ENCODE data around the gene ANGPTL2.

ANGPTL2 gene

DNA sequence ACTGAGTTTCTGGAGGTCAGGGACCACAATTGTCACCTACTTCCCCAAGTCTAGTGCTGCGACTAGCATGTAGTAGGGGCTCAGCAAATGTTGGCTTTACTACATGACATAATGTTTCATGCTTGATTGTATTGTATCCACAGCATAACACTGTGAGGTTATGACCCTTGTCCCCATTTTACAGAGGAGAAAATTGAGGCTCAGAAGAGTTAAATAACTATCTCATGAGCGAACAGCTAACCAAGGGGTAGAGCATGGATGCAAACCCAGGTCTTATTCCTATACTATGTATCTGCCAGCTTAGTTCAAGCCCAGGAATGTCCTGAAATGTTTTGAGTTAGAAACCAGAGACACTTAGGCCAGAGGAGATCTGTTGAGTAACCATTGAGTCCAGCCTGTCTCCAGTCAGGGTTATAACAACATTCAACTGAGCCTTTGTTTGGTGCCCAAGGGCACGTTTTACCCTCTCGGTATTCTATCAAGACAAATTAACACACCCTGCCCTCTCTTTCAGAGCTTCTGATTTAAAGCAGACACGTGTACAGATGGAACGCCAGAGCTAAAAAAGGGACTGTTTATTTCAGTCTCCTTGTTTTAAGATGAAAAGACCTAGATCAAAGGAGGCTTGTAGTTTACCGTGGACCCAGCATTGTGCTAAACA, 16.5 kb downstream of the ANGPTL2 start:
- H3K27ac ChIP-seq = peak overlapping the region in 2 of 21 experiments; percentile 15 to 56
- no peak overlapping the region for H3K4me3 ChIP-seq

DNA sequence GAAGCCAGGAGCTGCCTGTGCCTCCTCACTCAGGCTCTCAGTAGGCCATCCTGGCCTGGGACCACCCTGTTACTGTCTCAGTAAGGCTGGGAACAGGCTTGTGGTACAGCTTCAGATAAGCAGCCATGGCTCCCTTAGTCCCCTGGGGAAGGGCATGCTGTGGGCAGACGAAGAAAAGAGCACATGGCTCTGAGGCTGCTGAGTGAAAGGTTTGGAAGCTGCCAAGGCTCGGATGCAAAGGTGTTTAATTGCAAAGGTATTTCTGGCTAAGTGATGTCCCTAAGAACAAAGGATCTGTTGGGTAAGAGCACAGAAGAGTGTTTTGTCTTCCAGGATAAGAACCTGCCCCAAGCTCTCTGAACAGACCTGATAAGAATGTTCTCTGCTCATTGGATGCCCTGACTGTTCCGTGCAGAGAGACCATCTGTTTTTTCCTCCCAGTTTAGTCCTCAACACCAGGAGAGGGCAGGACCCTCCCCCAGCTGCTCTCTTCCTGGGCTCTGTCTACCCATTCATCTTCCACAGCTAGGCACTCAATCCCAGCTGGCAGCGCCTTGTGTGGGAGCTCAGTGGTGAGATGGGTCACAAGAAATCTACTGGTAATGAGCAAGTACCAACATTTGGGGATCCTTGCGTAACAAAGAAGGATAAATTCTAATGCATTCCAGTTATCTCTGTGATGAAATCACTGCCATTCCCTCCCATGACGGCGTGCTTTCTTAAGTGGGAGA, 17.7 kb downstream of the ANGPTL2 start:
- peak overlapping the region in 9 of 21 experiments; percentile 2 to 68 (median 62) for H3K27ac ChIP-seq

DNA sequence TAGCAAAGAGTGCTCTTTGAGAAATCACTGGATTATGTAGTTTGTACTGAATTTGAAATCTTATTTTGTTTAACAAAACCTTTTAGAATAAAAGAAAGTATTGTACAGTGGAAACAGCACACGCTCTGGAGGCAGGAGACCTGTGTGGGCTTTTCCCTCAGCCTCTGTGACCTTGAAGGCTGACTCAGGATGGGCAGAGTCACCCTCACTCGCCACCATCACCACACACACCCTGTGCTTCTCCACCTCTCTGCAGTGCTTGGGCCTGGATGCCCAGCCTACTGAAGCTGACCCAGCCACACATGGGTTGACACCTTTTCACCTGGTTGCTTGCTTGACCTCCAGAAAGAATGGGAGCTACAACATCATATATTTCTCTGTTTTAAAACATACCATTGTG, 19.6 kb downstream of the ANGPTL2 start:
- peak overlapping the region in 1 of 21 experiments; percentile 17 for H3K27ac ChIP-seq

More for the DNA sequence above, 17.7 kb downstream of the ANGPTL2 start:
- no peak overlapping the region for H3K4me3 ChIP-seq

DNA sequence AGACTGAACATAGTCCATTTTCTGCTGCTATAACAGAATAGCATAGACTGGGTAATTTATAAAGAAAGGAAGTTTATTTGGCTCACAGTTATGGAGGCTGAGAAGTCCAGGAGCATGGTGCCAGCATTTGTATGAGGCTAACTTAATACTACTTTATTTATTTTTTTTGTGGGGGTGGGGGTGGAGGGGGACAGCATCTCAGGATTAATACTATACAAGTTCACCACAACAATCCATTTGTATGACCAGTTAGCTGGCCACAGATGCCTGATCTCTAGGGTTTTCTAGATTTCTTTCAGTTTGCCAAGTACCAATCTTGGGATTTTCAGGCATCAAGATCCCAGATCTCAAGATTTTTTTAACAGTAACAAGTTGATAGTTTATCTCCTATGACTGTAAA, 20.3 kb downstream of the ANGPTL2 start:
- Histone ChIP-seq H3K4me3 (no peak overlapping the region), H3K27ac (peak overlapping the region in 2 of 21 experiments; percentile 2 to 17)

More for the DNA sequence above, 19.6 kb downstream of the ANGPTL2 start:
- H3K4me3 ChIP-seq = no peak overlapping the region

DNA sequence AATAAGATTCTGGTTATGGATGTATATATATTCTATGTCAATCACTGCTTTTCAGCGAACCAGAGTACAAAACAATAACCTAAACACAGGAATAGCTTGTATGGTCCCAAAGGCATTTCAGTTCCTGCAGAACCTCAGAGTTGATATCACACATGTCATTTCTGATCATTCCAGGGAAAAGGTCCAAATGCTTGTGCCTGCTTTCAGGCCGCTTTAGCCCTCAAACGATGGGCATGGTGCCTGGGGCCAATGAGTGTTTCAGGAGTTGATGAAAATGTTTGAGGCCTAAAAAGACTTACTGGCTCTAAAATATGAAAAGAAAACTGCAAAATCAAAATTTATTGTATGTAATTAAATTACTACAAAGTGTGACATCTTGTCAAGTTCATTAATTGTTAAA, 22.8 kb downstream of the ANGPTL2 start:
- Histone ChIP-seq H3K27ac (peak overlapping the region in 2 of 21 experiments; percentile 78 to 81), H3K4me3 (no peak overlapping the region)

DNA sequence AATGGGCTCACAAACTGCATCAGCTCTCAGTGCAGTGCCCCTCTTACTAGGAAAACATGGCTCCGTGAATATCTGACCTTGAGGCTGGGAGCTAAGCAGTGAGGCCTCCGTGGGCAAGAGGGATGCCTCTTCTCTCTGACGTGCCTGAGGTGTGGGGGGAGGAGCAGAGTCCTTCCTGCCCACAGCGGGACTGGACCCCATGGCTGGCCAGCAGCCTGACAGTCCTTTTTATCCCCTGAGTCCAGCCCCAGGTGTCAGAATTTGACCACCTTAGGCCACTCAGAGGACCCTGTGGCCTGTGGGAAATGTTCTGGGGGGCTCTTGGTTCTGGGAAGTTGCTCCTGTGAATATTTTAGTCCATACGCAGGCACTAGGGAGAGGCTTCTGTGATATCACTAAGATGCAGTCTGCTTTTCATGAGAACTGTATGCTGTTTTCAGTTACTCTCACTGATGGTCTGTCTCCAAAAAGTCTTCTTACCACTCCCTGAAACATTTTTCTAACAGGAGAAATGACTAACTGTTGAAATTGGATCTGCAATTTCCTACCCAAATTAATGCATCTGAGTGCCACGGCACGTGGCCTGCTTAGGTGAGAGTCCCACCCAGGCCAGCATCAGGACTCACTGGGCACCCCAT, 23.4 kb downstream of the ANGPTL2 start:
- H3K27ac ChIP-seq = peak overlapping the region in 7 of 21 experiments; percentile 5 to 81 (median 40)
- no peak overlapping the region for H3K4me3 ChIP-seq

DNA sequence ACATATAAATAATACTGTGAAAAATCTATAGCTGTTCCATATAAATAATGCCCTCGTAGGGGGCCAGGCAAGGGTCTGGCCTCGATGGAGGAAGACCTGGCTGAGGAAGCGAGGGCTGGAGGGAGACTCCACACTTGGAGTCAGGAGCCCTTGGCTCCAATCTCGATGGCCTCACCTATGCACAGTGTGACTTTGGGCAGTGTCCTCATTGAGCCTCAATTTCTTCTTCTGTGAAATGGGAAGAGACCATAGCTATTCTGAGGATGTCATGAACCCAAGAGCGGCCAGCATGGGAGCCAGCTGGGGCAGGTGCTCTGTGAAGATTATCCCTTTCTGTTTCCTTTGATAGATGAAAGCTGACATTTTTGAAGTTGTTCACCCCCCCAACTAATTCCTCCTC, 24.8 kb downstream of the ANGPTL2 start:
- no peak overlapping the region for H3K4me3 ChIP-seq
- H3K27ac ChIP-seq = no peak overlapping the region

DNA sequence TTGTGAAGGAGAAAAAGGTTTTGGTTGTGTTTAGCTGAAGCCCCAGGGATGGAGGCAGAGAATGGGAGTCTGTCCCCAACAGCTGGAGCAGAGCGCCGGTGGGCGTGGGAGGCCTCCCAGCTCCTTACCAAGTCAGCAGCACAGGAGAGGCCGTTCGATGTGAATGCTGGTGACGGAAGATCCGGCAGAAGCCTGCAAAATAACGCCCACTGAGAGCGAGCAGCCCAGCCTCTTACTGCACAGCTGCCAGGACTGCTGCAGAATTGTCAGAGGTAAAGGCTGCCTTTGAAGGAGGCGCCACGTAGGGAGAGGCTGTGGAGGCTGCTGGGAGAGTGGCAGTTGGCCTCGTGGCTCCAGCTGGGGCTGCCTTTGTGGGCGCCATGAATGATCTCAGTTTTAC, 26.2 kb downstream of the ANGPTL2 start:
- H3K4me3 ChIP-seq = no peak overlapping the region
- H3K27ac ChIP-seq = peak overlapping the region in 3 of 21 experiments; percentile 13 to 62 (median 53)

DNA sequence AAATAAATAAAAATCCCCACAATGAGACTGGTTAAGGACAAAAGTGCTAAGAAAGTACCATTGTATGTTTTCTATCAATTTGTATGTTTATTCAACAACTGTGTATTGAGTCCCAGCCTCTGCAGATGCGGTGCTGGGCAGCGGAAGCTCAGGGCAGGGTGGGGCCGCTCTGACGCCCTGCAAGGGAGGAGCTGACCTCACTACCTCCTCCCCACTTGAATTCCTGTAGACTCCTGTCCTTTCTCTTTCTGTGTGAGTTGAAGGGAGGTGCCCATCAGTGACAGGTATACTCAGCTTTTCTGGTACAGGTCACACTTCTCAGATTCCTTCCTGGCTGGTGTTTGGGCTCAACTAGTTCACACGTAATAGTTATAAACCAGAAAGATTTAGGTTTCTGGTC, 27.0 kb downstream of the ANGPTL2 start:
- peak overlapping the region in 2 of 21 experiments; percentile 13 to 62 for H3K27ac ChIP-seq
- no peak overlapping the region for H3K4me3 ChIP-seq

DNA sequence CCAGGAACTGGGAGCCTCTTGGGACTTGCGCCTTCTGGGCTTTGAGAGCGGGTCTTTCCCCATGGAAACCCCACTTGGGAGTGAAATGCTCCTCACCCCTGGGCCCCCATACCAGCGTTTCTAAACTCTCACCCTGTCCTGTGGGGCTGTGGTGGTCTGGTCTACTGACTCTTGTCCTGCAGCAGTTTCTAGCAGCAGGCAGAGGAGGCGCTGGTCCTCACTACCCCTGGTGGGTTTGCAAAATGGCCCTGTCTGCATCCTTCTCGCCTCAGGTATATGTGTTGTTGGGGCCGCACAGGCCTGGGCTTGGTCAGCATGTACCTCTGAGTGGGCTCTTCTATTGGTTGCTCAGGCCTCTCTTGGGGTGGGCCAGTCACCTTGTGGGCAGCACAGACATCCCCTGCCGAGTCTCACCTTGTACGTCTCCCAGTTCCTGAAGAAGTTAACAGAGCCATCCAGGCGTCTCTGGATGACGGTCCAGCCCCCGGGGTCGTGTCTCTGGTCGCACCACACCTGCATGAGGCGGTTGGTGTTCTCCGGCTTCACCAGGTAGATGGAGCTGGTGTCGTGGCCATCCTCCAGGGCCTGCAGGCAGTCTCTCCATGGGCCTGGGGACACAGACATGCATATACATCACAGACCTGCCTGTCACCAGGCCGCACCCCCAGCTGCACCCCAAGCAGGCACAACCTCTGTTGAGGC, 29.0 kb downstream of the ANGPTL2 start:
- no peak overlapping the region for H3K27ac ChIP-seq
- no peak overlapping the region for H3K4me3 ChIP-seq

DNA sequence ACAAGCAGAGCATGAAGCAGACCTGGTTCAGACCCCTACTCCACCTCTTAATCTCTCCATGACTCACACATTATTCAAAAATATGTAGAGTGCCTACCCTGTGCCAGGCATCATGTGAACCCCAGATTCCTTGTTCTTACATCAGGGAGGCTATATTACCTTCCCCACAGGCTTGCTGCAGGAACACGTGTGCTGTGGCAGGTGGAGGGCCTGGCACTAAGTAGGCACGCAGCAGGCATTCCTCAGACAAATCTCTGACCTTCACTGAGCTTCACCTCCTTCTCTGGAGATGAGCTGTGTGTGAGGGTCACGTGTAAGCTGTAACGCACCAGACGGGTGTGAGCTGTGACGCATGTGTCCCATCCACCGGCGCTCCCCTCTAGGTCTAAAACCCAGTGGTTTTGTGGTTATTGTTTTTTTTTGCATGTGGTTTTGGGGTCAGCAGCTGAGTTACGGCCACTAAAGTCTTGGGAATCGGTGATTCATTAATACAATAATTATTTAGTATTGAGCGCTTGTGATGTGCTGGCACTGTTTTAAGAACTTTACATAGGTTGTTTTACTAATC, 30.3 kb downstream of the ANGPTL2 start:
- Histone ChIP-seq H3K4me3 (no peak overlapping the region), H3K27ac (no peak overlapping the region)

DNA sequence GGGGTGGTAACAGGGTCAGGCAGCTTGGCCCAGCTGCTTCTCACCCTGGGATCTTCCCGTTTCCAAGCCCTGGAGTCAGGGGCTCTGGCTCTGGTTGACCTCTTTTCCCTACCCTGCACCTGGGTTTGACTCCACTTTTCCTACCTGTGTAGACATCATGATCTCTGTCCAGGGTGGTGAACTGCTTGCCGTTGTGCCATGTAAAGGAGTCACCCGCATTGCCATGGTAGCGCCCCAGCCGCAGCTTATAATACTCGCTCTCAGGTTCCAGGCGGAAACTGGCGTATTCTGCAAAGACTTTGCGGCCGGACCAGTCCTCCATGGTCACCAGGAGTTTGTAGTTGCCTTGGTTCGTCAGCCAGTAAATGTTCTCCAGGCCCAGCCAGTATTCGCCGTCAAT, 30.9 kb downstream of the ANGPTL2 start:
- peak overlapping the region in 2 of 21 experiments; percentile 13 to 38 for H3K27ac ChIP-seq
- H3K4me3 ChIP-seq = no peak overlapping the region

DNA sequence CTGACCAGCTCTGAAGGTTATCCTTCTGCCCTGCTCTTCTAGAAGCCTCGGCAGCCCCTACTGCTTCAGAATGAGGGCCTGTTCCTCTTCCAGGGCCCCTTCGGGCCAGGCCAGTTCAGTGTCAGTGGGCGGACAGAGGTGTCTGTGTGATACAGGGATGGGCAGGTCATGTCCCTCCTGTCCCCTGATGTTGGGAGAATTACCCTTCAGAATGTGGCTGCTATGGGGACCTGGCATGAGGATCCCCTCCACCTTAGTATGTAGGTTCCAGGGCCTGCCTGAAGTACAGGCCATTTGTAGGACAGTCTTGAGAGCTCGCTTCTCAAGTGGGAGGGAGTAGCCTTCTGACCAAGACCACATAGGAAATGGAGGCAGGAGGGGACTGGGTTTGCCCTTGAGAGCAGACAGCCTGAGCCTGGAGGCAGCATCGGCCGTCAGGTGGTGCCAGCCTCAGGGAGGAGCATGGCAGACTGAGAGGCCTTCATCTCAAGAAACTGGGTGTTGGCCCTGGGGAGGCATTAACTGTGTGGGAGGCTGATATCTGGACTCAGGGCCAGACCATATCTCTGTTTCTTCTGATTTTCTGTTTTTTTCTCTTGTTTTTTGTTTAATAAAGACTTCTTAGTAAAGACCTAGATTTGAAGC, 32.0 kb downstream of the ANGPTL2 start:
- Histone ChIP-seq H3K4me3 (no peak overlapping the region), H3K27ac (peak overlapping the region in 10 of 21 experiments; percentile 16 to 74 (median 64))

DNA sequence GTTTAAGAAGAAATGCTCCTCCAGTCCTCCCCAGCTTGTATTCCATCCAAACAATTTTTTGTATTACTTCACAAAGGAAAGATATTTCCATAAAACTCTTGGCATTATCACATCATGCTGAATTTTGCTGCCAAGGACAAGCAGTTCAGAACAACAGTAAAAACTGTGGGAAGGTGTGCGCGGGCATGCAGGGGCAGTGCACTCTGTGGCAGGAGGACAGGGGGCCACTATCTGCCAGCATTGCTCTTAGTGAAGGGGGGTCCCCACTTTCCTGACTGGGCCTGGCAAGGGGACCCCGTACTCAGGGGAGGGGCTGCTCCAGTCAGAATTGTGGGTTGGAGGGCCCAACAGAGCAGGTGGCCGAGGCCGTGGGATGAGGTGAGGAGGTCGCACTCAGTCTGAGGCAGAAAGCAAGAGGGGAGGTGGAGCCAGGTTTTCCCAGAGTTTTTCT, 32.8 kb downstream of the ANGPTL2 start:
- H3K4me3 ChIP-seq = no peak overlapping the region

DNA sequence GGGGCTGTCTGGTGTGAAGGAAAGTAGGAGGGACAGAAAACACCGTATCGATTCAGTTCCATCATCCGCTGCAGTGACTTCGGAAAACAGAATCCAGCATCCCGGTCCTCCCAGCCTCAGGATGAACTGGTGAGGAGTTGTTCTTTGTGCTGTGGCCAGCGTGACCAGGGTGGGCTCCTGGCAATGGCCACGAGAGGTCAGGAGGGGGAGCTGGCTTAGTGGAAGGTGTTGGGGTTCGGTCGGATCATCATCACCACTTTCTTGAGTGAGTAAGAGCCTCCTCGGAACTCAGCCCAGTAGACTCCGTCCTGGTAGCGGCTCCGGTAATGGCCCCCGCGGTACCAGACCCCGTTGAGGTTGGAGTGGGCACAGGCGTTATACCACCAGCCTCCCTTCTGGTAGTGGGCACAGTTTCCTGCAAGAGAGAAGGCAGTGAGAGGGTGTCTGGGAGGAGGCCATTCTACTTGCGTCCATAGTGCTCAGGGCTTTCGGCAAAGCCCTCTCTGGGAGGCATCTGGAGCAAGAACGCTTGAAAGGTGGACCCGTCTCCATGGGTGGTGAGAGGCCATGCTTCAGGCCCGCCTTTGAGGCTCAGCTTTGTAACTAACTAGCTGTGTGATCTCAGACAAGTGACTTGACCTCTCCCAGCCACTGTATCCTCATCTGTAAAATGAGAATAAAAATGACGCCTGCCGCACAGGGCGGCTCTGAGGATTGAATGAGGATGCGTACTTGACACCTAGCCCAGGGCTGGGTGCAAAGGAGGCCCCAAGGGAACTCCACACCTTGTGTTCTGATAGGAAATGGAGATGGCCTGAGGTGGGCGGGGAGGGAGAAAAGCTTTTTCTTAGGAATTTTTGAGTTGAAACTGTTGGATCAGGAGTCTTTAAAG, 33.5 kb downstream of the ANGPTL2 start:
- H3K4me3 ChIP-seq = no peak overlapping the region
- H3K27ac ChIP-seq = peak overlapping the region in 6 of 21 experiments; percentile 18 to 67 (median 38)

More for the DNA sequence above, 32.8 kb downstream of the ANGPTL2 start:
- H3K27ac ChIP-seq = peak overlapping the region in 10 of 21 experiments; percentile 18 to 74 (median 49)

DNA sequence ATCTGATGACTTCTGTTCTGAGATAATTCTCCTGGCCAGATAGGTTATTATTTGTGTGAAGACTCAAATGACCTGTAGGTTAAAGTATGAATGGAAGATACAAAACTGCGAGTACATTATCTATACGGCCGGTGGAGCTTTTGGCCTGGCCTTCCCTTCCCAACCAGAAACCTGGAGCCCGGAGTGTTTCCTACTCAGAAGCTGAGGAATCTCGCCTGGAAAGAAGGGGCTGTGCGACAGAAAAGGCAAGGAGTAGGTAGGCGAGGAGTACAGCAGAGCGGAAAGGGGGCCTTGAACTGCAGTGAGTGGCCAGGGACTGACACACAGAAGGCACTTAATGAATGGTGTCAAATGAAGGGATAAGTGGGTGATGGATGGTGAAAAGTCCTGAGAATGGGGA, 34.6 kb downstream of the ANGPTL2 start:
- no peak overlapping the region for H3K4me3 ChIP-seq
- H3K27ac ChIP-seq = no peak overlapping the region

DNA sequence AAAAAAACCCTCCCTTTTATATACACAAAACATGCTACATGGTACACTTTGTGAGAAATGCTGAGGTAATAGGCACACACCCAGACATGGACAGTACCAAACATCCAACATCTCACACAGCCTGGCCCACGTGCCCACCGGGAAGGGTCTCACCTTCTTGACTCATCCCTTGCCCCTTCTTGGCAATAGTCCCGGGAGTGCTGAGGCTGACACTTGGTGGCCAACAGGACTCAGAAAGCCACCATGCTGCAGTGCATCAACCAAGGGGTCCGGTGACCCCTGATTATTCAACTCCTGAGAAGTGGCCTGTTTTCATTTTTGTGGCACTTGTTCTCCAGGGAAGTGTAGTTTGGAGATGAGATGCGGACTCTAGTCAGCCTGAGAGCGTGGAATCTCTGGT, 35.0 kb downstream of the ANGPTL2 start:
- Histone ChIP-seq H3K4me3 (no peak overlapping the region), H3K27ac (no peak overlapping the region)

DNA sequence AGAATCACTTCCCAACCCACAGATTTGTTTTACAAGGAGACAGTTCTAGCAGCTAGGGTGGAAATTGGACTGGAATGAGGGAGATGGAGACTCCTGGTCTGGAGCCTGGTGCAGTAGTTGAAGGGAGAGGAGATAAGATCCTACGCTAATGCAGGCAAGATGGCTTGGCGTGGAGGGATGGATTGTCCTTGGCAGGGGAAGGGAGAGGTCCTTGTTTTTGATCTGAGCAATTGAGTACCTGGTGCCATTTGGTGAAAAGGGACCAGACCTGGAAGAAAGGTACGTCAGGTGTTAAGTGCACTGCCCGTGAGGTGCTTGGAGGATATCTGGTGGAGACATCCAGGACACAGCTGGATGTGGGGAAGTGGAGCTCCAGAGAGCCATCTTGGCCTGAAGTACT, 35.7 kb downstream of the ANGPTL2 start:
- Histone ChIP-seq H3K27ac (no peak overlapping the region), H3K4me3 (no peak overlapping the region)
